GM13977 (cell line): ENCODE measurements around the gene COTL1.

Experiments used
- DNase-seq: peaks from one replicate; pipeline ENCODE4 v3.0.0; 2012; ENCODE audit warnings: low spot score
- CTCF ChIP-seq: IDR thresholded peaks from 2 replicates; pipeline ENCODE4 v1.5.1; 2012; ENCODE audit warnings: mild to moderate bottlenecking, control low read depth; ENCODE audit not compliant: insufficient read depth; ENCODE audit errors: extremely low read depth, missing control alignments
- in situ Hi-C: fragments of 300-500 bp; cut with MboI; formaldehyde crosslinking; loops from one replicate; pipeline ENCODE4 v1.12.0; 2022; ENCODE audit warnings: low sequenced_read_pairs, low pct_unique_long_range_greater_than_20kb, mixed read lengths, inconsistent platforms; ENCODE audit not compliant: unreplicated experiment

Gene COTL1

DNA sequence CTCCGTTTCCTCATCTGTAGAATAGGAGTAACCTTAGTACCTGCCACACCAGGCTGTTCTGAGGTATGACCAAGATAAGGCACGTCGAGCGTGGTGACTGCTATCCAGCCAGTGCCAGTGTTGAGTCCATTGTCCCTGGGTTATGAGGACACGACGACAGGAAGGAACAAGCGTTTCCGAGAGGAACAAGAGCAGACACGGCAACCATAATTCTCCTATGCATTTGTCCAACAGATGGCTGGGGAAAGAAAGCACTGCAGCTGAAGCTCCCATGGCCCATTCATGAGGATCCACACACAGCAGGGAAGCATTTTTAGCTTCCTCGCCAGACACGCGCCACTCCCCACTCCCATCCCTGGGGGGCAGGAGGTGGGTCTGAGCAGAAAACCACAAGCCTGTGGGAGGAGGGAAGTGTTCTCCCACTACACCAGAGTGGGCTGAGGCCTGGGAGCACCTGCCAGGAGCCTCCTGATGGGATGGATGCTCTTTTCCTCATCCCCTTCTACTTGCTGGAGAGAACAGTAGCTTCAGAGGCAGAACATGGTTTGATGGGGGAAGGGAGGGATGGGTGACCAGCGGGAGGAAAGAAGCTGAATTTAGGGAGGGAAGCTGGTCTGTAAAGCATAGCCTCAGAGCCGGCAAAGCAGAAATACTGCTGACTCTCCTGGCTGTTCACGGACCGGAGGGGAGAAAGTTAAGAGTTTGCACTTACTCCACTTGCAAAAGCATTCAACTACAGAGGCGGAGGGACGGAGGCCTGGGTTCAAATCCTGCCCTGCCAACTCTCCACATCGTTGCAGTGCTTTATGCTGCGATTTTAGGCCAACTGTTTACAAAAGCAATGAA is 2.7 kb downstream of the COTL1 start:
- in situ Hi-C loops: no loop called here
- DNase-seq: no peak
- TF ChIP-seq CTCF: no peak

DNA sequence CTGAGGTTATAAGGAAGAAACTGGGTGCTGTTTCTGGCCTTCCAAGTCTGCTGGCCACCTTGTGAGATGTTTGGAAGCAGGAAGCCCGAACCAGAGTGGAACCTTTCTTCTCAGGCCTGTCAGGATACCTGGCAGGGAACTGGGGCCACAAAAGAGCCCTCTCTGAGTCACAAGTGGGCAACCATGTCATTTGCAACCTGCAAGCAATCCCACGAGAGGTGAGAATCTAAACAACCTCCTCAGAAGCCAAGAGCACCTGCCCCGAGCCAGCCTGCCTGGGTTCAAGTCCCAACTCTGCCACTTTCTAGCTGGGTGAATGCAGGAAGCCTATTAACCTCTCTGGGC is 3.3 kb downstream of the COTL1 start:
- in situ Hi-C loops: no loop called here
- no peak for TF ChIP-seq CTCF
- DNase-seq: no peak

DNA sequence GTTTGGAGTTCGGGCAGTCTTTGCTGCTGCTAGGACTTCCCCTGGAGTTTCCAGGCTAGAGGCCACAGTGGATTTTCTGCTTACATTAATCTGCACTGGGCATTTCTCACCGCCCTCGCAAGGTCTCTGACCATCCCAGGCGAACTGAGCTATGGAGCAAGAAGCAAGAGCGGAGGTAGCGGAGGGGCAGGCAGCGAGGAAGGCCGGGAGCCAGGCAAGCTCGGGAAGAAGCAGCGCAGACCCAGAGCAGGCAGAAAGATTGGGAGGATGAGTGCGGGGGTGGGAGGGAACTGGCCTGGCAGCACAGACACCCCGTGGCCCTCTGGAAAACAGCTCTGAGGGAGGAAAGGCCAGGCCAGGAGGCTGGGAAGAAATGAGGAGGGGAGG is 3.8 kb downstream of the COTL1 start:
- DNase-seq: no peak
- in situ Hi-C loops: no loop called here
- TF ChIP-seq CTCF: no peak

- in situ Hi-C loops: no loop called here
- DNase-seq: no peak
- TF ChIP-seq CTCF: no peak
Observed at GRCh38 chr16:84613408-84614072, 4.3 kb downstream of the COTL1 start.

- no peak for DNase-seq
- in situ Hi-C loops: no loop called here
- TF ChIP-seq CTCF: no peak
Observed at GRCh38 chr16:84612686-84613085, 5.2 kb downstream of the COTL1 start.

GRCh38 chr16:84611041-84611440 is 6.8 kb downstream of the COTL1 start:
- no peak for DNase-seq
- TF ChIP-seq CTCF: no peak
- in situ Hi-C loops: no loop called here
